GM18861 (cell line): ENCODE results near the gene ZNF511.

Experiments used
- ATAC-seq: cut with Tn5 transposase; IDR thresholded peaks from one replicate; pipeline ENCODE4 v1.9.1; 2021; ENCODE audit not compliant: unreplicated experiment

Gene ZNF511

DNA sequence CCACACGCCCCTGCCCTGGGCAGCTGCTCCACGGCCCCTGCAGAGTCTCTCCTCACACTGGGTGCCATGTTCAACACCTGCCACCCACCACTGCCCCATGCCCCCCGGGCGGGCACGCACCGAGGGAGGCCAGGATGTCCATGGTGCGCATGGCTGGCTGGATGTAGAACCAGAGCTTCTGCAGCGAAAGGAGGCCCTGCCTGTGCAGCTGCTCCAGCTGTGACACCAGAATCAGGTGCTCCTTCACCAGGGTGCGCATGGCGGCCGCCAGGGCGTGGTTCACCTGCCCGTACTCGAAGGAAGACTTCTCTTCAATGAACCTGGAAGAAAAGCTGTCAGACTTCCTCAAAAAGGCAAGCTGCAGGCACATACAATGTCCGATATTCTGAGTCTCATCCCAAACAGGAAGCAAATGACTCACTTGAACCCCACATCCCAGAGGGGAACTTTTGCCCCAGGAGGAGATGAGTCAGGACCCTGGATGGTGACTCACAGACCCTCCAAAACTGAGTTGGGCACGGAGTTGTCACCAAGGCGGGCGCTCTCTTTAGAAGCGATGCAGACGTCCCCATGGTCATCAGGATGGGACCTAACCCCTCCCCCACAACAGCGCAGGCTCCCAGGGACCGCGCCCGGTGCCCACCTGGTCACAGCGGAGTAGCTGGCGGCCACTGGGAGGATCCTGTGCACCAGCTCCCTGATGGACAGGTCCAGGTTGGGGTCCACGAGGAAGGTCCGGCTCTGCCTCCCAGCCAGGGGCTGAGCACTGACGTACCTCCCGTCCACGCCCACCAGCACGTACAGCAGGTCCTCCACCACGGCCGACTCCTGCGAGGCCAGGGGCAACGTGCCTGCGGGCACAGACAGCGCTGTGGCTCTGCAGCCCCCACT is 15.6 kb upstream of the ZNF511 start:
- no peak for ATAC-seq

DNA sequence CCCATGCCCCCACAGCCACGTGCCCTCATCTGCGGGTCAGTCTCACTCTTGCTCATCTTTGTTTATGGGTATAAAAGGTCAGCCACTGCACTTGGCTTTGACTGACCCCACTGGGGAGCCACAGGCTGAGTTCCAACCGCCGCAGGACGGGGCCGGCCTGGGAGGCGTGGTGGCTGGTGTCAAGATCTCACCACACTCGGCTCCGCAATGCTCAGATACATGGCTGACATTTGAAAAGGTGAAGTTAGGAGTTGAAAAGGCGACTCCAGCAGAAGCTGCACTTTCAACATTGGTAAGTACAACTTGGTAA is 14.9 kb upstream of the ZNF511 start:
- no peak for ATAC-seq

DNA sequence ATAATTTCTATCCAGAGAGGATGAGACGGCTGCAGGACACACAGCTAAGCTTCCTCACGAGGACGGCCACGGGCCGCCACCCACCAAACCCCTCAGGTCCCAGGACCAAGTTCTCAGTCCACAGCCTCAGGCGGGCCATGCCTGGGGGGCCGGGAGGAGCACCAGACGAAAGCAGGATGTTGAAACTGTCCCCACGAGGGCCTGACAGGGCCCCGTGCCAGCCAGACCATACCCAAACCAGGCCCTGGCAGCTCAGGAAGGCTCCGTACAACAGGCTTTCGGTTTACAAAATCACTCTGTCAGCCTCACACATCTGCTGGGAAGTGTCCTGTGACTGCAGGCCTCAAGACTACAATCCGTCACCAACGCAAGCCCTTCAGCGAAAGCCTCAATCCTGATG is 14.5 kb upstream of the ZNF511 start:
- no peak for ATAC-seq

DNA sequence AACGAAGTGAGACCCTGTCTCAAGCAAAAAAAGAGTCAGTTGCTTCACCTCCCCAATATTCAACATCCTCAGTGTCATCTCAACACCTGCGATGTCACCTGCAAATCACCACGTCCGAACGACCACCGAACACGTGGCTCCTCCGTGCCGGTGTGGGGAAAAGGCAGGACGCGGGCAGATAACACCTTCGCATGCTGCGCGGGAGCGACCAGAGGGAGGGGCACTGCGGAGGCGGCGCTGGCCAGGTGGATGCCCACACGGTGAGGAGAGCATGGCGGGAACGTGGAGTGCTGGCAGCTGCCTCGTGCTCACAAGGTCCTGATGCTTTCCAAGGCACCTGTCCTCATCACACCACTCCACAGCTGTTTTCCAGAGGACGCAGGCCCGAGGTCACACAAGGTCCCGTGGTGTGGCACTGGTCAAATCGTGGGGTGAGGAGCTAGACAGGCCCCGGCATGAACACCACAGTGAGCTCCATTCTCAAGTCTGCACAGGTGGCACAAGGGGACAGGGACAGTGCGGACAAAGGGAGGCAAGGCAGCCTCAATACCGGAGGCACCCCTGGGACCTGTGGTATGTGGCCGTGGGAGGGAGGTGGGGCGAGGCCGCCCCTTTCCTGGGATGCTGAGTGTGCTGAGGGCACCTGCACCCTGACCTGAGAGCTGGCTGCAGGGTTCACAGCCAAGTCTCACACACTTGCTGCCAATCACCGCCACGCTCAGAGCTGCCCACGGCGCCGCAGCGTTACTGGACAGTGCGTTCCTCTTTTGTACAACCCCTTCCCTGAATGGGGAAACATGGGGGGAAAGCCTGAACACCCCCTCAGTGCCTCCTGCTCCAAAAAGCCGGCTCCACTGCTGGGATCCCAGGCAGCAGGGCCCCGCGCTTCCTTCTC is 13.0 kb upstream of the ZNF511 start:
- ATAC-seq, result no peak

DNA sequence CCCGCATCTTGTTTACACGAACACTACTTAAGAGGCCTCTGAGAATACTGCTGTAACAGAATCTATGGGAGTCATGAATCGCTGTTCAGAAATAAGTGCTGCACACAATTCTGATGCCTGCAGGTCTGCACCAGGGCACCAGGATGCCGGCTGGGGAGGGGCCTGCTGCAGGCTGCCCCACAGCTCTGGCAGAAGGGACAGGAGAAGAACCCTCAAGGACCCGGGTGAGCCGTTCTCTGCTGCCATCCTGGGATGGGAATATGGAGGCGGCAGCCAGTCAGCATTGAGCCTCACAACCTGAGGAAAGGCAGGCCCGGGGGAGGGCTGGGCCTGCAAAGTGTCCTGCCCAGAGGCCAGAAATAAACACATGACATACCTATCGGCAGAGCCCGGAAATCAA is 11.2 kb upstream of the ZNF511 start:
- no peak for ATAC-seq

DNA sequence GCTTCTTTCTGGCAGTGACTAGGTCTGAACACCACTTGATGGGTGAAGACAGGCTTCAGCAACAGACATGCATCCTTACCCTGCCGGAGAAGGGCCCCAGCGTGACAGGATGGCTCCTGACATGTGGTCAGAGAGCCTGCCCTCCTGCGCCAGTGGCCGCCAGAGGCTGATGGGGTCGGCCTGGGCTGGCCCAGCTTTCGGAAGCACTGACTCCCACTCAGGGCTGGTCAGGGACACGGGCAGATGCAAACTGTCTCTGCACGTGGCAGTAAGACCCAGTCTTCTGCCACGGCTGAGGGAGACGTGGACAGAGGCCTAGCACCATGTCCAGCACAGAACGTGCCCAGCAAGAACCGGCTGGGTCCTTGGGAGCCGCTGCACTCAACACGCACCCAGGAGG is 10.2 kb upstream of the ZNF511 start:
- ATAC-seq, result no peak

DNA sequence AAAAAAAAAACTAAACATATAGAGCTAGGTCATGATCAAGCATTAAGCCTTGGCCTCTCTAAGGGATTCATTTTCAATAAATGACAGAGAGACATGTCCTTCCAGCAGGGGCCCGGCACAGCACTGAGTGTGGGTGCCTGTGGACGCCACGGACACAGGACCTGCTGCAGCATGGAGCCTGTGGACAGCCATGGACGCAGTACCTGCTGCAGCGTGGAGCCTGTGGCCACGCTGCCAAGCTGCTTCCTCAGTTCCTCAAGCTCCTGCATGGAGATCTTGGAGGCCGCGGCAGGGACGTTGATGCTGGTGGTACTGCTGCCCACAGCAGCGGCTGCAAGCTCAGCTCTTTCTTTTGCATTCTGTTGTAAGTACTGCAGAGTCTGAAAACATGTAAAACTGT is 9.5 kb upstream of the ZNF511 start:
- no peak for ATAC-seq

DNA sequence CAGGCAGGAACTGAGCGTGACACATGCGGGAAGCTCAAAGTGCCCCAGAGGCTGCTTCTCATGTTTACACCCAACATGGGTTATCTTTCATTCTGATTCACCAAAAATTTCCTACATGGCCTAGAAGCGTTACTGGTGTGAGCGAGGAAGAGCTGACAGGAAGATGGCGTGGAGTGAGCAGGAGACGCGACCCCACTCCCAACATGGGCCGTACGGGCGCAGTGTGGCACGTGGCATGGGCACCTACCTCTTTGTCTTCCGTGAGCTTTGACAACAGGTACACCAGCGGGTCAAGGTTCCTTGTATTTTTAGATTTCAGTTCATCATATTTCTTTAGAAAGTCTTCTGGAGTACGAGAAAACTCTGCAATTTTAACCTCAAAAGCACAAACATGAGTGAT is 9.0 kb upstream of the ZNF511 start:
- ATAC-seq, result no peak

DNA sequence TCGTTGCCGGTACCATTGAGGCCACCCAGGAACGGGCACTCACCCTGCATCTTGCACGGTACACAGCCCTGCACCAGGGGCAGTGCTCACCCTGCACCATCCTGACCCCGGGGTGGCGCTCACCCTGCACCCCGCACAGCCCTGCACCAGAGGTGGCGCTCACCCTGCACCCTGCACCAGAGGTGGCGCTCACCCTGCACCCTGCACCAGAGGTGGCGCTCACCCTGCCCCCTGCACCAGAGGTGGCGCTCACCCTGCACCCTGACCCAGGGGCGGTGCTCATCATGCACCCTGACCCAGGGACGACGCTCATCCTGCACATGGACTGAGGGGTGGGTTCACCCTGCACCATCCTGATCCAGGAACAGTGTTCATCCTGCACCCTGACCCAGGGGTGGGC is 6.5 kb upstream of the ZNF511 start:
- ATAC-seq, result no peak

DNA sequence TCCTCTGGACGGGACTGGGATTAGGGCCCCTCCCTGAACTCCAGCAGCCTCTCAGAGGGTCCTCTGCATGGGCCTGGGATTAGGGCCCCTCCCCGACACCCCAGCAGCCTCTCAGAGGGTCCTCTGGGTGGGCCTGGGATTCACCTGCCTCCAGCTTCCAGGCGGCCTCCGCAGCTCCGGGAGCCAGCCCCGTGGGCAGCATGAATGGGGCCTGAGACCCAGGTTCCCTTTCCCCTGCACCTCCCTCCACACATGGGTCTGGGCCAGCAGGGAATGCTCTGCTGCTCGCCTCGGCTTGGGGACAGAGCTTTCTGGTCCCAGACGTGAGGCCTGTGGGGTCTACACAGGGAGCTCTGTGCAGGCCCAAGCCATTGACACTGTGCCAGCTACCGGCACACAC is 5.5 kb upstream of the ZNF511 start:
- no peak for ATAC-seq

DNA sequence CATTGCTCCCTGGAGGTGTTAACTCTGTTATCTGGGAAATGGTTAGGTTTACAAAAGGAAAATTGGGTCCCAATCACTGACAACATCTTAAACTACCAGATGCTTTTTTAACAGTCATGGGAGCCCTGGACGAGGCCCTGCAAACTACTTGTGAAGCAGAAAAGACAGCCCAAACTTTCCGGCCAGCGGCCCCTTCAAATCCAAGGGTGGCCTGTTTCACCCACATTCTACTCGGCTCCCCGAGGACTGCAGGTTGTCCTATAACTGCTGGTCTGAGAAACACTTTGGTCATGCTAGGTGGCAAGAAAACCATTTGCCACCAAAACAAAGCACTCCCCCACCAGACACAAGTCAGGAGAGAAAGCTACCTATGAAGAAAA is 2.6 kb upstream of the ZNF511 start:
- no peak for ATAC-seq

DNA sequence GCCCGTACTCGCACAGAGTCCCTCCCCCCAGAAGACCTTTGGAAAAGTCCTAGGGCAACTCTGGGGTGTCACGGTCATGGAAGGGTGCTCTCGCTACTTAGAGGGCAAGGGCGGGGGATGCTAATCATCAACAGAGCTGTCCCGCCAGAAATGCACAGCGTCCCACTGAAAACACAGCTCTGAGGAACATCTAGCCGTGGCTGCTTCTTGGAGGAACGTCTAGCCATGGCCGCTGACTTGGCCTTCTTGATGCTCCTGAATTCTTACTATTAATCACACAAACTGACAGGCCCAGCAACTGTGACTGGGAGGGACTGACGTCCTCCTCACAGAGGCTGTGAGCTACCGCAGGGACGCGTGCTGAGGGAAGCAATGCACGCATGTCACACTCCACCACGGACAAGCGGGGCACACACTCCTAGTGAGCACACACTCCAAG is 1.8 kb upstream of the ZNF511 start:
- no peak for ATAC-seq

DNA sequence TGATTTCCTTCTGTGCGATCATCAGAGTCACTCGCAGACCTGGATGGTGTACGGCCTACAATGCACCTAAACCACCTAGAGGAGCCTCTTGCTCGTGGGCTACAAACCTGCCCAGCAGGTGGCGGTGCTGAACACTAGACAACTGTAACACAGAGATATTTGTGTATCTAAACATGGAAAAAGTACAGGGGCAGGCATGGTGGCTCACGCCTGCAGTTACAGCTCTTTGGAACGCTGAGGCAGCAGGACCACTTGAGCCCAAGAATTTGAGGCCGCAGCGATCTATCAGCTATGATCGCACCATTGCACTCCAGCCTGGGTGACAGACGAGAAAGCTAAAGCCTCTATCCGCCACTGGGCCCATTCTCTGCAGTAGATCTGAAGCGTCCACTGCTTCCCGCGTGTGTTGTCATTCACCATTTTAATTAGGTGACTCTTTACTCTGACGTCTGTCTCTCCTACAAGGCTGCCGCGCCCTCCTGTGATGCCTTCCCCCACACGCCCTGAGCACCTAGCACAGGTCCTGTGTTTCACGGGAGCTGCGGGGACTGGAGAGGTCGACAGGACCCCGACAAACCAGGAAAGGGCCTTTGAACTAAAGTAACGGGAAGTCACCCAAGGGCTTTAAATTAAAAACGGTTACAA is 816 bp upstream of the ZNF511 start:
- ATAC-seq, result peak; percentile 39

DNA sequence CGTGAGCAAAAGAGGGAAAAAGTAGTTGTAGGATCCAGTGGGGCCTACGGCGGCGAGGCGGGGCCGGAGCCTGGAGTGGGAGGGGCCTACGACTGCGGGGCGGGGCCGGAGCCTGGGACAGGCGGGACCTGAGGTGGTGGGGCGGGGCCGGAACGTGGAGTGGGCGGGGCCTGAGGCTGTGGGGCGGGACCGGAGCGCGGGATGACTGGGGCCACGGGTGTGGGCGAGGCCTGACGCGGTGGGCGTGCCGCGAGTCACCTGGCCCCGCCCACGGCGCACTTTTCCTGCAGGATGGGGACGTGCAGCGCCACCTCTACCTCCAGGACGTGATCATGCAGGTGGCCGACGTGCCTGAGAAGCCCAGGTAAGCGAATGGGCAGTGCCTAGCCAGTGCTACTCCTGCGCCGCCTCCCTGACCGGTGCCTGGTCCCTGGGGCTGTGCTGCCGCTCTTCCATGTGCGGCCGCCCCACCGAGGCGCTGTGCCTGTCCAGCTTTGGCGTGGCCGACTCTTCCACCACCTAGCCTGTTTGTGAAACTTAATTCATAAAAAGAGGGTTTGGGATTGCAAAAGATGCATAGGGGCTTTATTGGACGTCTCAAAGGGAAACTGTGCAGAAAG is 496 bp downstream of the ZNF511 start:
- peak; percentile 59 for ATAC-seq

DNA sequence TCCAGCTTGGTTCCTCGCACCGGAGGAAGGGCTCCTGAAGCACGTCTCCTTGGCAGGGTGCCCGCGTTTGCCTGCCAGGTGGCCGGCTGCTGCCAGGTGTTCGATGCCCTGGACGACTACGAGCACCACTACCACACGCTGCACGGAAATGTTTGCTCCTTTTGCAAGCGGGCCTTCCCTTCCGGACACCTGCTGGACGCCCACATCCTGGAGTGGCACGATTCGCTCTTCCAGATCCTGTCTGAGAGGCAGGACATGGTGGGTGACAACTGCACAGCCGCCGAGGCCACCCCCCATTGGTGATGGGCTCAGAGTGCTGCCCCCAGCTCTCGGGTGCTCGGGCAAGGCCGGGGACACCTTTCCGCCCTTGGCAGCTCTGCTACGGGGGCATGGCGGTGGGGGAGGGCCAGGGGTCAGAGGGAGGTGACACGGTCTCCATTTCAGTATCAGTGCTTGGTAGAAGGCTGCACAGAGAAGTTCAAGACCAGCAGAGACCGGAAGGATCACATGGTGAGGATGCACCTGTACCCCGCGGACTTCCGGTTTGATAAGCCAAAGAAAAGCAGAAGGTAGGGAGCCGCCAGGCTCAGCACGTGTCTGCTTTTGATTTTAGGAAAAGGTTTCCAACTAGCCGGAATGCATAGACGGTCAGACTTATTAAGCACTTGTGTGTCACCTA is 1.1 kb downstream of the ZNF511 start:
- ATAC-seq, result no peak

DNA sequence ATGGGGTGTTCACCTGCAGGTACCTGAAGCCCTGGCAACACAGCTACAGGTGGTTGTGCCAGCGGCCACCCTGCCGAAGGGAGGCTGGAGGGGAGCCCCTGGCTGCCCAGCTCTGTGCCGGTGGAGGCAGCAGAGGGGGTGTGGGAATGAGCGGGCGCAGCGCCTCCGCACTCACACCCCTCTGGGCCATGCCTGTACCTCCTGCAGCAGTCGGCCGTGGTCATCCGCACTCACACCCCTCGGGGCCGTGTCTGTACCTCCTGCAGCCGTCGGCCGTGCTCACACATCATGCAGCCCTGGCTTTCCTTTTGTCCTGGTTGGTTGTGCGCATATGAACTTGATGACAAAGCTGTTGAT is 1.7 kb downstream of the ZNF511 start:
- no peak for ATAC-seq

DNA sequence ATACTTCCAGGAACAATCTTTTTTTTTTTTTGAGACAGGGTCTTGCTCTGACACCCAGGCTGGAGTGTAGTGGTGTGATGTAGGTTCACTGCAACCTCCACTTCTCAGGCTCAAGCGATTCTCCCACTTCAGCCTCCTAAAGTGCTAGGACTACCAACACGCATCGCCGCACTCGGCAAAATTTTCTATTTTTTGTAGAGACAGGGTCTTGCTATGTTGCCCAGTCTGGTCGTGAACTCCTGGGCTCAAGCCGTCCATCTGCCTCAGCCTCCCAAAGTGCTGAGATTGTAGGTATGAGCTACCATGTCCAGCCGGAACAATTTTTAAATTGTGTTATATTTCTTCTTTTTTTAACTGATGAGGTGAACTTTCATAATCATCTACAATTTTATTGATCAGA is 2.1 kb downstream of the ZNF511 start:
- no peak for ATAC-seq

DNA sequence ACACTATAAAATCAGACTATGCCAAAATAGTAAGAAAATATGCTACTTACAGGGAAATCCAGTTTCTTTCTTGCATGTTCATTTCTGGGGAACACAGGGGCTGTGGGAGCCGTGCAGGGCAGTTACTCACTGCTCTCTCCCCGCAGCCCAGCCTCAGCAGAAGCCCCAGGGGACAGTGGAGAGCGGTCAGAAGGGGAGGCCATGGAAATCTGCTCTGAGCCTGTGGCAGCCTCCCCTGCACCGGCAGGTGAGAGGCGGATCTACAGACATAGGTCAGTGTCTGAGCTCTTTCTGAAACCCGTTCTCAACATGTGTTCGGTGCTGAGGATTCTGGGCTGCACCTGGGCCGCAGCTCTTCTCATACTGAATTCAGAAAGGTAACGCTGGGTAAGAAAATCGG is 2.9 kb downstream of the ZNF511 start:
- ATAC-seq, result no peak

DNA sequence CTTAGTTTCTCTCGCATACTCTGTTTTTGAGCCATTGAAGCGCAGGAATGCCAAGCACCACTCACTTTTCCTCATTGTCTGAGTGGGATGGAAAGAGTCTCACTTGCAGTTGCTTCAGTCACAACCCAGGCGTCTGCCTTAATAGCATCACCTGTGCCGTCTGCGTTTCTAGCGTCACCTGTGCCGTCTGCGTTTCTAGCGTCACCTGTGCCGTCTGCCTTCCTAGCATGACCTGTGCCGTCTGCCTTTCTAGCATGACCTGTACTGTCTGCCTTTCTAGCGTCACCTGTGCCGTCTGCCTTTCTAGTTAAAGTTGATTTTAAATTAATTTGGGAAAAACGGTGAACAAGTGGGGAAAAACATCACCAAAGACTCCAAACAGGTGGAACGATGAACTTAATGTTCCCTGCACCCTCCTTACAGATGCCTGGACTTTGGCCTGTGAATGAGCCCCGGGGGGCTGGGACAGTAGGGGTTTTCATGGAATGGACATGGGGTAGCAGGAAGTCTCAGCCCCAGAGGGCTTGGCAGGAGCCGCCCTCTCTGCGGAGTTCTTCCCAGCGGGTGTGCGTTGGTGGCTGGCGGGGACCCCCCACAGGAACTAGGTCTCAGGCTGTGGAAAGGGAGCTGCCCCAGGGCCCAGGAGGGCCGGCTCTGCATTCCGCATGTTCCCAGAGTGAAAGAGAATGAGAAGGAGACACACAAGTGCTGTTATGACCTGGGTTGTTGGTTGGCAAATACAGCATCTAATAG is 3.5 kb downstream of the ZNF511 start:
- no peak for ATAC-seq

DNA sequence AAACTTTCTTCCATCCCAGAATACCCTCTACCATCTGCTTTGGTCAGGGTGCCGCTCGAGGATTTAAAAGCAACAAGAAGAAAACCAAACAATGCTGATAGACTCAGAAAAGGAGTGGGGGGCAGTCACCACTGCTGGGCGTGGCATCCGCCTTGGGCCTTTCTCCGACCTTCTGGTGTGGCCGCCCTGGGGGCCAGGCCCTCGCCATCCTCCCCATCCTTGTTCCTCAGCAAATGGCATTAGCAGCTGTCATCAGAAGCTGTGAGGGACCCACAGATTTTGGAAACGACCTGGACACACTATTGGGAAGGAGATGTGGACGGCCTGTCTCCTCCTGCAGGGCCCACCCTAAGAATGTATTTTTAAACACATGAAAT is 4.0 kb downstream of the ZNF511 start:
- no peak for ATAC-seq
